GM19455 (cell line): Measurements from ENCODE around the gene GDPD4.
"Not testable (repeated sequence)": the region's sequence is repeated elsewhere in the genome, so short reads cannot be mapped to it uniquely, and the experiment has no call there.

ENCODE experiments used
- ATAC-seq: cut with Tn5 transposase; IDR thresholded peaks from one replicate; pipeline ENCODE4 v1.9.1; 2021; ENCODE audit not compliant: unreplicated experiment

GDPD4 gene

GRCh38 chr11:77301510-77301909 is at the start of gene GDPD4:
Gene GDPD4 (minus strand): TSS chr11:77301686. CDS start chr11:77285137, 16,549 bp downstream.
- ATAC-seq: no peak

GRCh38 chr11:77347948-77348347 is 46.5 kb upstream of the GDPD4 start:
- ATAC-seq: no peak

- ATAC-seq: no peak
Observed at GRCh38 chr11:77346906-77347603, 45.6 kb upstream of the GDPD4 start.

GRCh38 chr11:77345621-77346020 is 44.1 kb upstream of the GDPD4 start:
- ATAC-seq: no peak

GRCh38 chr11:77340501-77340900 is 39.0 kb upstream of the GDPD4 start:
- ATAC-seq: no peak

GRCh38 chr11:77332259-77332658 is 30.8 kb upstream of the GDPD4 start:
- no peak for ATAC-seq

- no peak for ATAC-seq
Observed at GRCh38 chr11:77325159-77325558, 23.7 kb upstream of the GDPD4 start.

- no peak for ATAC-seq
Observed at GRCh38 chr11:77324508-77324907, 23.0 kb upstream of the GDPD4 start.

GRCh38 chr11:77322926-77323590 is 21.6 kb upstream of the GDPD4 start:
- no peak for ATAC-seq

- ATAC-seq: no peak
Observed at GRCh38 chr11:77322506-77322905, 21.0 kb upstream of the GDPD4 start.

- no peak for ATAC-seq
Observed at GRCh38 chr11:77320351-77320750, 18.9 kb upstream of the GDPD4 start.

- no peak for ATAC-seq
Observed at GRCh38 chr11:77318600-77318999, 17.1 kb upstream of the GDPD4 start.

- ATAC-seq: no peak
Observed at GRCh38 chr11:77316733-77317342, 15.4 kb upstream of the GDPD4 start.

GRCh38 chr11:77312107-77312506 is 10.6 kb upstream of the GDPD4 start:
- no peak for ATAC-seq

GRCh38 chr11:77311701-77312100 is 10.2 kb upstream of the GDPD4 start:
- ATAC-seq: no peak

GRCh38 chr11:77310721-77311120 is 9.2 kb upstream of the GDPD4 start:
- no peak for ATAC-seq

- ATAC-seq: no peak
Observed at GRCh38 chr11:77309401-77310085, 8.1 kb upstream of the GDPD4 start.

GRCh38 chr11:77308838-77309237 is 7.4 kb upstream of the GDPD4 start:
- ATAC-seq: no peak

- ATAC-seq: no peak
Observed at GRCh38 chr11:77303328-77303727, 1.8 kb upstream of the GDPD4 start.

GRCh38 chr11:77302752-77303151 is 1.3 kb upstream of the GDPD4 start:
- no peak for ATAC-seq

- ATAC-seq: no peak
Observed at GRCh38 chr11:77300695-77301094, 791 bp downstream of the GDPD4 start.

- ATAC-seq: not testable (repeated sequence)
Observed at GRCh38 chr11:77300028-77300427, 1.5 kb downstream of the GDPD4 start.
